ENCODE measurements around the gene UBALD1. TPM values are rescaled to one million over a fixed set of nuclear protein-coding genes. Genes with fewer than 3 reads are reported as not detected.

UBALD1 gene
- total and polyA plus RNA-seq, 9 of the 15 experiments (the other 6 are each of a cell fraction or from before 2014, with no cell fraction given) = 1.3 to 38.0 (median 6.2) TPM; not detected in 2

DNA sequence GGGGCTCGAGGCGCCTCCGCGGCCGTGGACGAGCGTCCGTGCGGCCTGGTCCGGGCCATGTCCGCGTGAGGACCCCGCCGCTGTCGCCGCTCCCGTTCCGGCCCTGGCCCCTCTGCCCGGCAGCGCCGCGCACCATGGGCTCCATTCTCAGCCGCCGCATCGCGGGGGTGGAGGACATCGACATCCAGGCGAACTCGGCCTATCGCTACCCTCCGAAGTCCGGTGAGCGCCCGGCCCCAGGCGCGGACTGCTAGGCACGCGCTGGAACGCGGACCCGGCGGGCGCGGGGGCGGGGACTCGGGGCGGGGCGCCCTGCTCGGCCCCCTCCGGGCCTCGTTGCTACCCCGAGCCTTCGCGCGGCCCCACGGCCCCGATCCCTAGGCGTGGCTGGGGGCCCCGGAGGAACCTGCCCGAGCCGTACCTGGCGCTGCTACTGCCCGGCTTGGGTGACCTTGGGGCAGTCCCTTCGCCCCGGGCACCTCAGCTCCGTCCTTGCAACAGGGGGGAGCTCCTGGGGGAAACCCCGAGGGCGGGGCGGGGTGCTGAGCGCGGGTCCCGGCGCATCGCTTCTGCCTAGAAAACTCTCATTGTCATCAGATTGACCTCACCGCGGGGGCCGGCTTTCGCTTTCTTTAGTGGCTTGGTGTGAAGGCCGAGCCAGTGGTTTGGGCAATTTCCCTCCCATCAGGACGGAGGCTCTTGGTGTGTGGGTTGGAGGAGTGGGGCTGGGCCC, 10.3 kb upstream of the UBALD1 start (continued):
- peak in 2 of 3 experiments; percentile 50 to 69 for TF ChIP-seq YY1 (IDR thresholded peaks at IDR 0.05; ENCODE audit: borderline replicate concordance in 1 of 3, control insufficient read depth in 1 of 3, extremely low read depth in 1 of 3, insufficient read depth in 3 of 3, insufficient read length in 1 of 3, insufficient replicate concordance in 2 of 3, low read depth in 1 of 3, low read length in 2 of 3)
- TF ChIP-seq ATF7 (IDR thresholded peaks at IDR 0.05) = no peak
- TF ChIP-seq CREM (IDR thresholded peaks at IDR 0.05; ENCODE audit: low read depth) = 0 out of 2 replicates have a peak, but pooled peaks have one; percentile 15
- no peak for TF ChIP-seq HDAC2 (IDR thresholded peaks at IDR 0.05)
- TF ChIP-seq EHMT2 (IDR thresholded peaks at IDR 0.05) = no peak
- no peak for TF ChIP-seq PHB2 (IDR thresholded peaks at IDR 0.05; ENCODE audit: low read depth)
- TF ChIP-seq GATAD2B (IDR thresholded peaks at IDR 0.05; ENCODE audit: borderline replicate concordance) = peak; percentile 72; the same call in 1 of the 2 replicates
- TF ChIP-seq, protein P1, sequence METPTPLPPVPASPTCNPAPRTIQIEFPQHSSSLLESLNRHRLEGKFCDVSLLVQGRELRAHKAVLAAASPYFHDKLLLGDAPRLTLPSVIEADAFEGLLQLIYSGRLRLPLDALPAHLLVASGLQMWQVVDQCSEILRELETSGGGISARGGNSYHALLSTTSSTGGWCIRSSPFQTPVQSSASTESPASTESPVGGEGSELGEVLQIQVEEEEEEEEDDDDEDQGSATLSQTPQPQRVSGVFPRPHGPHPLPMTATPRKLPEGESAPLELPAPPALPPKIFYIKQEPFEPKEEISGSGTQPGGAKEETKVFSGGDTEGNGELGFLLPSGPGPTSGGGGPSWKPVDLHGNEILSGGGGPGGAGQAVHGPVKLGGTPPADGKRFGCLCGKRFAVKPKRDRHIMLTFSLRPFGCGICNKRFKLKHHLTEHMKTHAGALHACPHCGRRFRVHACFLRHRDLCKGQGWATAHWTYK (CRISPR knock-in tag; IDR thresholded peaks at IDR 0.05) = 0 out of 2 replicates have a peak, but pooled peaks have one; percentile 24
- TF ChIP-seq RBBP5 (IDR thresholded peaks at IDR 0.05; ENCODE audit: borderline replicate concordance, insufficient read depth, low read length, poor library complexity, severe bottlenecking) = peak; percentile 94
- no peak for TF ChIP-seq JUN (IDR thresholded peaks at IDR 0.05; ENCODE audit: borderline replicate concordance, low read depth, low read length)
- TF ChIP-seq JUN (CRISPR knock-in tag; IDR thresholded peaks at IDR 0.05; ENCODE audit: borderline replicate concordance) = 0 out of 2 replicates have a peak, but pooled peaks have one; percentile 43
- peak; percentile 64 for TF ChIP-seq SUPT5H (IDR thresholded peaks at IDR 0.05)
- TF ChIP-seq KLF10 (CRISPR knock-in tag; IDR thresholded peaks at IDR 0.05) = no peak
- no peak for TF ChIP-seq PHTF2 (CRISPR knock-in tag; IDR thresholded peaks at IDR 0.05)
- 0 out of 2 replicates have a peak, but pooled peaks have one; percentile 35 for TF ChIP-seq PML (IDR thresholded peaks at IDR 0.05; ENCODE audit: low read length)
- no peak for TF ChIP-seq CHCHD3 (CRISPR knock-in tag; IDR thresholded peaks at IDR 0.05)
- no peak for TF ChIP-seq ZNF197 (CRISPR knock-in tag; IDR thresholded peaks at IDR 0.05; ENCODE audit: low read depth)
- TF ChIP-seq CCNT2 (IDR thresholded peaks at IDR 0.05; ENCODE audit: borderline replicate concordance, extremely low read depth, insufficient read length, low read depth, low read length) = peak; percentile 42
- peak; percentile 22; the same call in 1 of the 2 replicates for TF ChIP-seq POLR2AphosphoS5 (IDR thresholded peaks at IDR 0.05; ENCODE audit: control insufficient read depth, insufficient read depth, low read depth, low read length)
- no peak for TF ChIP-seq ZNF239 (CRISPR knock-in tag; IDR thresholded peaks at IDR 0.05)
- TF ChIP-seq TAF1 (IDR thresholded peaks at IDR 0.05; ENCODE audit: control insufficient read depth, extremely low read depth, insufficient read depth, low read length, severe bottlenecking) = peak; percentile 30
- TF ChIP-seq ZSCAN32 (CRISPR knock-in tag; IDR thresholded peaks at IDR 0.05) = 0 out of 2 replicates have a peak, but pooled peaks have one; percentile 18
- TF ChIP-seq MAZ (CRISPR knock-in tag; conservative IDR thresholded peaks at IDR 0.05 in 1 of 2, IDR thresholded peaks at IDR 0.05 in 1 of 2) = peak; percentile 53 to 98; a peak in 3 of 4 replicates
- peak; percentile 87 for TF ChIP-seq RBFOX2 (IDR thresholded peaks at IDR 0.05; ENCODE audit: low read depth, low read length)
- TF ChIP-seq HOXB6 (CRISPR knock-in tag; IDR thresholded peaks at IDR 0.05; ENCODE audit: borderline replicate concordance) = no peak
- TF ChIP-seq, protein P2, sequence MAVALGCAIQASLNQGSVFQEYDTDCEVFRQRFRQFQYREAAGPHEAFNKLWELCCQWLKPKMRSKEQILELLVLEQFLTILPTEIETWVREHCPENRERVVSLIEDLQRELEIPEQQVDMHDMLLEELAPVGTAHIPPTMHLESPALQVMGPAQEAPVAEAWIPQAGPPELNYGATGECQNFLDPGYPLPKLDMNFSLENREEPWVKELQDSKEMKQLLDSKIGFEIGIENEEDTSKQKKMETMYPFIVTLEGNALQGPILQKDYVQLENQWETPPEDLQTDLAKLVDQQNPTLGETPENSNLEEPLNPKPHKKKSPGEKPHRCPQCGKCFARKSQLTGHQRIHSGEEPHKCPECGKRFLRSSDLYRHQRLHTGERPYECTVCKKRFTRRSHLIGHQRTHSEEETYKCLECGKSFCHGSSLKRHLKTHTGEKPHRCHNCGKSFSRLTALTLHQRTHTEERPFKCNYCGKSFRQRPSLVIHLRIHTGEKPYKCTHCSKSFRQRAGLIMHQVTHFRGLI (CRISPR knock-in tag; IDR thresholded peaks at IDR 0.05) = no peak
